SU-DHL-6 (cell line): ENCODE data around the gene RPP14.

Experiments used
- CTCF ChIP-seq: fragments of 200-600 bp; sonication (generic); IDR thresholded peaks from one replicate; pipeline ENCODE4 v1.5.1; 2017; ENCODE audit warnings: antibody characterized with exemption, mild to moderate bottlenecking, low read length, moderate library complexity; ENCODE audit not compliant: insufficient read depth, poor library complexity, severe bottlenecking
- EZH2phosphoT487 ChIP-seq: fragments of 200-600 bp; sonication (generic), shearing (Covaris generic); conservative IDR thresholded peaks from 2 replicates; pipeline ENCODE4 v1.6.1; 2018; ENCODE audit warnings: mild to moderate bottlenecking, antibody characterized with exemption, low read length, moderate library complexity, mixed read lengths

- TF ChIP-seq CTCF: no peak
- no peak for TF ChIP-seq EZH2phosphoT487
Observed at GRCh38 chr3:58342676-58343075, 36.6 kb downstream of the RPP14 start.
